Mesenchymal stem cell (in vitro differentiated cells and primary cell): ENCODE data around the gene CHN2.

Source experiments
- DNase-seq: peaks from one replicate; pipeline ENCODE4 v3.0.0-alpha.2; 2013
- H2AFZ ChIP-seq: one replicate; pipeline ENCODE4 v1.6.1; 2013; ENCODE audit warnings: low read depth, mild to moderate bottlenecking, control low read depth, inconsistent platforms, low read length, moderate library complexity
- H2AK5ac ChIP-seq: 2 replicates; pipeline ENCODE4 v1.6.1; 2013; ENCODE audit warnings: low read length, moderate library complexity, mild to moderate bottlenecking, inconsistent platforms; ENCODE audit not compliant: severe bottlenecking
- H2BK120ac ChIP-seq: one replicate; pipeline ENCODE4 v1.6.1; 2013; ENCODE audit warnings: low read depth, mild to moderate bottlenecking, inconsistent platforms, low read length, moderate library complexity
- H2BK12ac ChIP-seq, 2 experiments: one replicate each; pipeline ENCODE4 v1.6.1; 2013; ENCODE audit warnings: inconsistent platforms in 2 of 2, low read length in 2 of 2, mild to moderate bottlenecking in 2 of 2, moderate library complexity in 2 of 2, control low read depth in 1 of 2
- H2BK15ac ChIP-seq: one replicate; pipeline ENCODE4 v1.6.1; 2013; ENCODE audit warnings: mild to moderate bottlenecking, low read depth, inconsistent platforms; ENCODE audit not compliant: poor library complexity, severe bottlenecking
- H2BK5ac ChIP-seq: 2 replicates; pipeline ENCODE4 v1.6.1; 2013; ENCODE audit warnings: low read depth, mild to moderate bottlenecking, low read length, control low read depth, inconsistent platforms; ENCODE audit not compliant: poor library complexity, severe bottlenecking
- H3K14ac ChIP-seq, 2 experiments: one replicate each; pipeline ENCODE4 v1.6.1; 2013; ENCODE audit warnings: inconsistent platforms in 2 of 2, low read length in 2 of 2, control low read depth in 1 of 2, mild to moderate bottlenecking in 1 of 2, moderate library complexity in 1 of 2
- H3K18ac ChIP-seq, 2 experiments: one replicate each; pipeline ENCODE4 v1.6.1; 2013; ENCODE audit warnings: inconsistent platforms in 2 of 2, low read length in 2 of 2, control low read depth in 1 of 2, low read depth in 1 of 2, mild to moderate bottlenecking in 1 of 2
- H3K23ac ChIP-seq, 2 experiments: one replicate each; pipeline ENCODE4 v1.6.1; 2013; ENCODE audit warnings: inconsistent platforms in 2 of 2, low read length in 2 of 2, mild to moderate bottlenecking in 2 of 2, moderate library complexity in 2 of 2, control low read depth in 1 of 2
- H3K27ac ChIP-seq: 2 replicates; pipeline ENCODE4 v1.5.1; 2013; ENCODE audit warnings: mild to moderate bottlenecking, moderate library complexity, low read length, control low read depth, inconsistent platforms; ENCODE audit not compliant: poor library complexity, severe bottlenecking
- H3K27me3 ChIP-seq, 2 experiments: 2 replicates each; pipeline versions ENCODE4 v1.6.1 to v1.7.0; 2013; ENCODE audit warnings: low read length in 2 of 2, mild to moderate bottlenecking in 2 of 2, moderate library complexity in 2 of 2, control low read depth in 1 of 2, inconsistent platforms in 1 of 2; ENCODE audit not compliant: control insufficient read depth in 1 of 2, insufficient read depth in 1 of 2
- H3K36me3 ChIP-seq, 2 experiments: 2 replicates each; pipeline versions ENCODE4 v1.6.1 to v1.7.0; 2013; ENCODE audit warnings: low read length in 2 of 2, control low read depth in 1 of 2, inconsistent platforms in 1 of 2, low read depth in 1 of 2, mild to moderate bottlenecking in 1 of 2; ENCODE audit not compliant: insufficient read depth in 2 of 2, control insufficient read depth in 1 of 2
- H3K4ac ChIP-seq, 2 experiments: one replicate each; pipeline ENCODE4 v1.6.1; 2013; ENCODE audit warnings: inconsistent platforms in 2 of 2, low read length in 2 of 2, mild to moderate bottlenecking in 2 of 2, moderate library complexity in 2 of 2, control low read depth in 1 of 2, low read depth in 1 of 2
- H3K4me1 ChIP-seq: 2 replicates; pipeline ENCODE4 v1.6.1; 2013; ENCODE audit warnings: low read depth, low read length, control low read depth; ENCODE audit not compliant: control insufficient read depth, insufficient read depth
- H3K4me2 ChIP-seq: 2 replicates; pipeline ENCODE4 v1.6.1; 2013; ENCODE audit warnings: low read length, mild to moderate bottlenecking, inconsistent platforms; ENCODE audit not compliant: poor library complexity, severe bottlenecking
- H3K4me3 ChIP-seq, 2 experiments: 2 replicates each; pipeline versions ENCODE4 v1.5.1 to v1.7.0; 2013; ENCODE audit warnings: low read length in 2 of 2, mild to moderate bottlenecking in 2 of 2, control low read depth in 1 of 2, low read depth in 1 of 2; ENCODE audit not compliant: insufficient read depth in 1 of 2
- H3K79me1 ChIP-seq: replicated peaks from 2 replicates; pipeline ENCODE4 v1.6.1; 2013; ENCODE audit warnings: mild to moderate bottlenecking, control low read depth, low read length, inconsistent platforms; ENCODE audit not compliant: poor library complexity, severe bottlenecking
- H3K9ac ChIP-seq: 2 replicates; pipeline ENCODE4 v1.7.0; 2013; ENCODE audit warnings: mild to moderate bottlenecking, low read length, moderate library complexity
- H3K9me3 ChIP-seq: 2 replicates; pipeline ENCODE4 v1.7.0; 2013; ENCODE audit warnings: mild to moderate bottlenecking, low read length; ENCODE audit not compliant: control insufficient read depth
- H4K8ac ChIP-seq: one replicate; pipeline ENCODE4 v1.6.1; 2013; ENCODE audit warnings: inconsistent platforms, mild to moderate bottlenecking, low read length, moderate library complexity
- H4K91ac ChIP-seq: one replicate; pipeline ENCODE4 v1.6.1; 2013; ENCODE audit warnings: mild to moderate bottlenecking, low read length, inconsistent platforms
- WGBS: methylation state at CpG from one replicate; pipeline ENCODE4 v1.1.7; 2013; ENCODE audit warnings: mixed read lengths; 5-methylcytosine and 5-hydroxymethylcytosine counted together

CHN2 gene

DNA sequence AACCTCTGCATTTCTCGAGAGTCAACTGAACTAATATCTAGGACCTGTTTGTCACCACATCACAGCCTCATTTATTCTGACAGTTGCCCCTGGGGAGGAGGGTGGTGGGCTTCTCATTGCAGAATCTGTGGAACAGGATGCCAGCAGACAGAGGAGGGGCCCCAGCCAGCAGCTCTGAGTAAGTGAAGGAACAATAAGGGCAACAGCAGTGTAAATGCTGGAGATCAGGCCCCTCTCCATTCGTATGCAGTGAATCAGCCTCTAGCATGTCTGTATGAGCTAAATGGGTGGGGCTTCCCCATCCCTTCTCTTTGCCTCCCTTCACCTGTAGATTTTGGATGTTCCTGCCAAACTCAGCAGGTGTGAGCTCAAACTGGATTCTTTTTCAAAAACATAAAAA, 40.5 kb upstream of the CHN2 start:
- Histone ChIP-seq H2BK5ac (no peak overlapping the region), H2AK5ac (no peak overlapping the region), H2BK12ac (no peak overlapping the region), H3K23ac (no peak overlapping the region), H3K4me1 (no peaks in the 10 kb centered on the region), H3K79me1 (no peaks in the 10 kb centered on the region), H3K27ac (no peak overlapping the region), H3K9ac (no peak overlapping the region), H3K4me3 (no peak overlapping the region), H3K9me3 (no peaks in the 10 kb centered on the region), H3K27me3 (peaks cover 11 to 24% of the 10 kb centered on the region in 2 experiments), H3K18ac (no peak overlapping the region), H3K4me2 (no peak overlapping the region), H3K36me3 (no peaks in the 10 kb centered on the region), H2AFZ (no peak overlapping the region), H4K8ac (no peak overlapping the region), H3K4ac (no peak overlapping the region), H3K14ac (no peak overlapping the region), H2BK120ac (no peak overlapping the region), H2BK15ac (no peak overlapping the region), H4K91ac (no peak overlapping the region)
- 86% methylated on average over 1 of the region's 2 CpGs for WGBS
- DNase-seq, result no peak

- Histone ChIP-seq H2AK5ac (no peak overlapping the region), H4K8ac (no peak overlapping the region), H3K14ac (no peak overlapping the region), H3K27me3 (peaks cover 8 to 26% of the 10 kb centered on the region in 2 experiments), H3K4me1 (no peaks in the 10 kb centered on the region), H3K79me1 (no peaks in the 10 kb centered on the region), H3K4ac (no peak overlapping the region), H3K9me3 (no peaks in the 10 kb centered on the region), H3K36me3 (no peaks in the 10 kb centered on the region), H3K4me2 (no peak overlapping the region), H2BK12ac (no peak overlapping the region), H3K18ac (no peak overlapping the region), H2AFZ (no peak overlapping the region), H2BK5ac (no peak overlapping the region), H3K9ac (no peak overlapping the region), H2BK15ac (no peak overlapping the region), H4K91ac (no peak overlapping the region), H2BK120ac (no peak overlapping the region), H3K23ac (no peak overlapping the region), H3K27ac (no peak overlapping the region), H3K4me3 (no peak overlapping the region)
- no peak for DNase-seq
- WGBS, result 58% methylated on average over 3 of the region's 5 CpGs
Observed at GRCh38 chr7:29156907-29157452, 37.6 kb upstream of the CHN2 start.

GRCh38 chr7:29158795-29159423, 35.7 kb upstream of the CHN2 start:
- H3K27me3 ChIP-seq, result peaks cover 4 to 26% of the 10 kb centered on the region in 2 experiments
- DNase-seq, result no peak
- no peak overlapping the region for H2AFZ ChIP-seq
- H2BK5ac ChIP-seq, result no peak overlapping the region
- H3K9ac ChIP-seq, result no peak overlapping the region
- H2AK5ac ChIP-seq, result no peak overlapping the region
- H4K91ac ChIP-seq, result no peak overlapping the region
- no peak overlapping the region for H3K23ac ChIP-seq
- no peaks in the 10 kb centered on the region for H3K79me1 ChIP-seq
- no peaks in the 10 kb centered on the region for H3K4me1 ChIP-seq
- H3K9me3 ChIP-seq, result no peaks in the 10 kb centered on the region
- no peak overlapping the region for H2BK15ac ChIP-seq
- H3K18ac ChIP-seq, result no peak overlapping the region
- no peak overlapping the region for H3K4me2 ChIP-seq
- H2BK120ac ChIP-seq, result no peak overlapping the region
- no peak overlapping the region for H3K4me3 ChIP-seq
- no peak overlapping the region for H3K14ac ChIP-seq
- no peak overlapping the region for H2BK12ac ChIP-seq
- no peak overlapping the region for H3K4ac ChIP-seq
- no peak overlapping the region for H3K27ac ChIP-seq
- no peak overlapping the region for H4K8ac ChIP-seq
- H3K36me3 ChIP-seq, result no peaks in the 10 kb centered on the region
- 77% methylated on average over 3 of the region's 3 CpGs for WGBS

DNA sequence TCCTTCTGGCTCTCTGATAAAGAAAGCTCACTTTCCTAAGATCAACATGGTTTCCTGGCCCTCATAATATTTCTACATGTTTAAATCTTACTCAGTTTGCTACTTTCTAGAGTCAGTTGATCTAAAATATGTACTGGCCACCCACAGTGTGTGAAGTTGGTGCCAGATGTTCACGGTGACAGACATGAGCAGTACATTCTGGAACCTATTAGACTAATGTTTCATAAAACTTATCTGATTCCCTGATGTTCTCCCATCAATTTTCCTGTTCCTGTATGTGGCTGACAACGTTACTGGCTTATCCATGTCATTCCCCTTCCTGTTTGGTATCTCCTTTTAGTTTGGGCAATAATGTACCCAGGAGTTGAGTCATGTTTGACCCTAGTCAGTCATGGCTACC, 34.5 kb upstream of the CHN2 start:
- H3K4me2 ChIP-seq, result no peak overlapping the region
- H3K9me3 ChIP-seq, result no peaks in the 10 kb centered on the region
- H3K14ac ChIP-seq, result no peak overlapping the region
- no peak overlapping the region for H2BK120ac ChIP-seq
- no peak overlapping the region for H4K8ac ChIP-seq
- peaks cover 4 to 26% of the 10 kb centered on the region in 2 experiments for H3K27me3 ChIP-seq
- H3K79me1 ChIP-seq, result no peaks in the 10 kb centered on the region
- 62% methylated on average over 2 of the region's 2 CpGs for WGBS
- no peak overlapping the region for H4K91ac ChIP-seq
- no peak overlapping the region for H2BK12ac ChIP-seq
- H3K27ac ChIP-seq, result no peak overlapping the region
- no peak overlapping the region for H3K23ac ChIP-seq
- no peak overlapping the region for H3K4me3 ChIP-seq
- H2AK5ac ChIP-seq, result no peak overlapping the region
- no peak overlapping the region for H2BK5ac ChIP-seq
- no peak overlapping the region for H3K18ac ChIP-seq
- no peaks in the 10 kb centered on the region for H3K36me3 ChIP-seq
- H2BK15ac ChIP-seq, result no peak overlapping the region
- H3K4me1 ChIP-seq, result no peaks in the 10 kb centered on the region
- no peak for DNase-seq
- H2AFZ ChIP-seq, result no peak overlapping the region
- H3K9ac ChIP-seq, result no peak overlapping the region
- H3K4ac ChIP-seq, result no peak overlapping the region
